Mesothelial cell of epicardium (in vitro differentiated cells): Measurements from ENCODE around the gene MRPL4. TPM values are rescaled to one million over a fixed set of nuclear protein-coding genes. Genes with fewer than 3 reads are reported as not detected.

Experiments
- DNase-seq, 2 experiments: peaks; one replicate each; pipeline ENCODE4 v3.0.0; 2021; ENCODE audit warnings: low spot score in 2 of 2; ENCODE audit not compliant: unreplicated experiment in 2 of 2
- H3K27ac Mint-ChIP-seq: 2 replicates; pipeline ENCODE4 v1.8.0; 2021; ENCODE audit warnings: mixed read lengths
- H3K27me3 Mint-ChIP-seq: 2 replicates; pipeline ENCODE4 v1.8.0; 2021; ENCODE audit warnings: low read depth, mixed read lengths
- H3K36me3 Mint-ChIP-seq: 2 replicates; pipeline ENCODE4 v1.8.0; 2021; ENCODE audit warnings: mixed read lengths
- H3K4me1 Mint-ChIP-seq: 2 replicates; pipeline ENCODE4 v1.8.0; 2021; ENCODE audit warnings: mixed read lengths
- H3K4me3 Mint-ChIP-seq: 2 replicates; pipeline ENCODE4 v1.8.0; 2021; ENCODE audit warnings: mild to moderate bottlenecking, moderate library complexity, mixed read lengths
- H3K9me3 Mint-ChIP-seq: 2 replicates; pipeline ENCODE4 v1.8.0; 2021; ENCODE audit warnings: mixed read lengths
- CTCF ChIP-seq: fragments of 200-600 bp; sonication (generic); IDR thresholded peaks from one replicate; pipeline ENCODE4 v1.5.0; 2021; ENCODE audit warnings: antibody characterized with exemption; ENCODE audit not compliant: unreplicated experiment
- total RNA-seq: library from RNA; stranded (reverse); gene quantifications from 3 replicates; pipeline ENCODE4 v1.2.1, GENCODE V29; 2021

MRPL4 gene
- total RNA-seq, 1 donor from 2014 or later = 54.1 TPM

GRCh38 chr19:10284065-10284959 lies 32.3 kb downstream of the MRPL4 start:
- TF ChIP-seq CTCF = no peak
- H3K36me3 Mint-ChIP-seq = no peaks in the 10 kb centered on the region
- no peak overlapping the region for H3K4me3 Mint-ChIP-seq
- H3K9me3 Mint-ChIP-seq = no peaks in the 10 kb centered on the region
- peaks cover 20% of the 10 kb centered on the region for H3K4me1 Mint-ChIP-seq
- H3K27me3 Mint-ChIP-seq = peaks cover 55% of the 10 kb centered on the region
- no peak overlapping the region for H3K27ac Mint-ChIP-seq
- no peak for DNase-seq

- no peak for TF ChIP-seq CTCF
- no peak for DNase-seq
These were observed 32.9 kb downstream of the MRPL4 start for GRCh38 chr19:10284960-10285278.

GRCh38 chr19:10285393-10285792 lies 33.4 kb downstream of the MRPL4 start:
- Mint-ChIP-seq H3K27ac (no peak overlapping the region), H3K9me3 (no peaks in the 10 kb centered on the region), H3K4me3 (no peak overlapping the region), H3K36me3 (no peaks in the 10 kb centered on the region), H3K27me3 (peaks cover 65% of the 10 kb centered on the region), H3K4me1 (peaks cover 23% of the 10 kb centered on the region)
- DNase-seq = no peak
- no peak for TF ChIP-seq CTCF

More at GRCh38 chr19:10284960-10285278, 32.9 kb downstream of the MRPL4 start:
- Mint-ChIP-seq H3K4me3 (no peak overlapping the region), H3K36me3 (no peaks in the 10 kb centered on the region), H3K27ac (no peak overlapping the region), H3K4me1 (peaks cover 20% of the 10 kb centered on the region), H3K9me3 (no peaks in the 10 kb centered on the region), H3K27me3 (peaks cover 61% of the 10 kb centered on the region)

GRCh38 chr19:10286803-10287737 lies 35.1 kb downstream of the MRPL4 start, which contains the start of gene ICAM4:
ICAM4 (plus strand) TSS chr19:10286955; CDS start chr19:10287013, 58 bp downstream.
- H3K4me3 Mint-ChIP-seq = peak within 1 kb of the TSS; percentile 43
- H3K36me3 Mint-ChIP-seq = no peaks in the 10 kb centered on the region
- H3K4me1 Mint-ChIP-seq = peaks cover 38% of the 10 kb centered on the region
- no peak for TF ChIP-seq CTCF
- H3K27me3 Mint-ChIP-seq = peaks cover 82% of the 10 kb centered on the region
- no peaks in the 10 kb centered on the region for H3K9me3 Mint-ChIP-seq
- peak within 1 kb of the TSS; percentile 59 for H3K27ac Mint-ChIP-seq
- DNase-seq = peak in 1 of 2 experiments; percentile 75

- H3K9me3 Mint-ChIP-seq = no peaks in the 10 kb centered on the region
- H3K27ac Mint-ChIP-seq = peak overlapping the region; percentile 71
- H3K4me1 Mint-ChIP-seq = peaks cover 45% of the 10 kb centered on the region
- peak overlapping the region; percentile 70 for H3K4me3 Mint-ChIP-seq
- H3K36me3 Mint-ChIP-seq = no peaks in the 10 kb centered on the region
- H3K27me3 Mint-ChIP-seq = peaks cover 93% of the 10 kb centered on the region
- no peak for TF ChIP-seq CTCF
- DNase-seq = no peak
These were observed 36.7 kb downstream of the MRPL4 start for GRCh38 chr19:10288662-10289166.
